Islet of Langerhans (tissue), 1 donor: ENCODE results near the gene PCDHGA2.
A peak's percentile ranks its signal among the peaks of the same experiment; 100 is the strongest.
"Not testable (repeated sequence)": the region's sequence is repeated elsewhere in the genome, so short reads cannot be mapped to it uniquely, and the experiment has no call there.

Source experiments
- FAIRE-seq: peaks from one replicate; lab custom pipeline; 2011; peaks lifted over from hg19 to GRCh38; lab: Jason Lieb, UNC

PCDHGA2 gene

DNA sequence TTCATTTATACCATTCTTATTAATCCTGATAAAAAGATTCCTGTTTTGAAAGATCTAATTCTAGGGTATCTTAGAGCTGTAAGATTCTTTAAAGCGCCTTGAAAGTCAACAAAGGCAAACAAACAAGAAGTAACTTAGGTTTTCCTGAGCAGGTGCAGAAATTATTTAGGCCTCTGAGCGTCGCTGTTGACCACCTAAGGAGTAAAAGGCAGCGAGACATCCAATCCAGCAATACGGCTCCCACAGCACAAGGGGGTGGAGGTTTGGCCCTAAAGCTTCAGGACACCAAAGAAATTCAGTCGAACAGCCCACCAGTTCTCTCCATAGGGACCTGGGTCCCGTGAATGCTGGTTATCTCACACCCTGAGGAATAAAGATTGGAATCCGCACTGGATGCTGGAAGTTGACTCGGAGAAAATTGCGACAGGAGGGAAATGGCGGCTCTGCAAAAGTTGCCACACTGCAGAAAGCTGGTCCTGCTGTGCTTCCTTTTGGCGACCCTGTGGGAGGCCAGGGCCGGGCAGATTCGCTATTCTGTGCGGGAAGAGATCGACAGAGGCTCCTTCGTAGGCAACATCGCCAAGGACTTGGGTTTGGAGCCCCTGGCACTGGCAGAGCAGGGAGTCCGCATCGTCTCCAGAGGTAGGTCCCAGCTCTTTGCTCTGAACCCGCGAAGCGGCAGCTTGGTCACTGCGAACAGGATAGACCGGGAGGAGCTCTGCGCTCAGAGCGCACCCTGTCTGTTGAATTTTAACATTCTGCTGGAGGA, at the start of gene PCDHGA2:
Gene PCDHGA2, plus strand, starts transcription at position 223 of the 769 bp plus-strand sequence.
- no peak for FAIRE-seq

DNA sequence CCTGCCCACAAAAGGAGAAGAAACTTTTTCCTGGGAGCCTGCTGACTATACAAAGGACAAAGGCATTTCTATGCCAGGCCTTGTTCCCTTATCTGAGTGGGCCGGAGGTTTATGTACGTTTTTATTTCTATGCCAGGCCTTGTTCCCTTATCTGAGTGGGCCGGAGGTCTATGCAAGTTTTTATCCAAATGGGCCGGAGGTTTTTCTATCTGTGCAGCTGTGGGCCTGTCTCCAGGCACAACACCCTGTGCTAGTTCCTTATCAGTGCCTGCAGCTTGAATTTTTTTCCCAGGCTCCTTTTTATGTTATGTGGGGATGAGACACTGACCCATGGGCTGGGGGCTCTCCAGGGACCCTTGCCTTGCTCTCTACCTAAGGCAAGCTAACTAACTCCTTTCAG, 40.2 kb upstream of the PCDHGA2 start:
- FAIRE-seq = no peak

DNA sequence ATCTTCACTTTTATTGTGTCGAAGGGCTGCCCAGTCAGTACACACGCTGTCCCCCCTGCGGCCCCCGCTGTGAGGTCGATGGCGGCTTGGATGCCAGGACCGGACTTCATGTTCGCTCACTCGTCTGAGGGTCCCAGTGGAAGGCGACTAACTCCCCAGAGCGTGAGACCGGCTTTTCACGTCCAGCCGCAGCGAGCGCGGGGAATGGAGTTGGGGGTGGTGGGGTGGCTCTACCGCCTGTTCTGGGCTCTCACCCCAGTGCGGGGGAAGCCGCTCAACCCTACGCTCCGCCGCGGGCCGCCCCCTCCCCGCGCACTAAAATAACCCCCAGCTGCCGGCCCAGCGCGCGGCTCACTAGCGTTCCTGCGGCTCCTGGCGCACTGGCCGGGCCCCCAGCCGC, 34.8 kb upstream of the PCDHGA2 start, which contains the start of gene SLC25A2:
Gene SLC25A2, minus strand, starts transcription at position 294 of the 400 bp plus-strand sequence. Its CDS starts 184 bp downstream, at position 110.
- no peak for FAIRE-seq

DNA sequence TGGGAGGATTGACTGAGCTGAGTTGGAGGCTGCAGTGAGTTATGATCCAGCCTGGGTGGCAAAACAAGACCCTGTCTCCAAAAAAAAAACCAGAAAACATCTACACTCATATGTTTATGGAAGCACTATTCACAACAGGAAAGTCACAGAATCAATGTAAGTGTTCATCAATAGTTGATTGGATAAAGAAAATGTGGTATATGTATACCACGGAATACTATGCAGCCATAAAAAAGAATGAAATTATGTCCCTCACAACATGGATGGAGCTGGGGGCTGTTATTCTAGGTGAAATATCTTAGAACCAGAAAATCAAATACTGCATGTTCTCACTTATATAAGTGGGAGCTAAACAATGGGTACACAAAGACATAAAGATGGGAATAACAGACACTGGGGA, 31.9 kb upstream of the PCDHGA2 start:
- no peak for FAIRE-seq

DNA sequence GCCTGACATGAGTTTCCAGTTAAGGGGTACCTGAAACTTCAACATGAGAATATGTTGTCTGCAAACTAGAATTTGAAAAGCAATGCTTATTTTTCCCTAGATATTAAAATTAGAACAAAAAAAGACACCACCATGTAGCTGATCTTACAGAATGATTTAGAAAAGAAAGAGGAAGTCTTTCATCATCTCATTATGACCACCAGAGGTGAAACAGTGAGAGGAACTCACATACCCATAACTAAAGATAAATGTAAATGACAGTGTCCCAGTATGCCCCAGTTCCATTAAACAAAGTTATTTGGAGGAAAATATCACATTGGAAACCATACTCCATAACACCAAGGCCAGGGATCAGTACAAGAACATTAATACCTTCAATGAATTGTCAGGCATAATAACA, 24.8 kb upstream of the PCDHGA2 start:
- FAIRE-seq = no peak

DNA sequence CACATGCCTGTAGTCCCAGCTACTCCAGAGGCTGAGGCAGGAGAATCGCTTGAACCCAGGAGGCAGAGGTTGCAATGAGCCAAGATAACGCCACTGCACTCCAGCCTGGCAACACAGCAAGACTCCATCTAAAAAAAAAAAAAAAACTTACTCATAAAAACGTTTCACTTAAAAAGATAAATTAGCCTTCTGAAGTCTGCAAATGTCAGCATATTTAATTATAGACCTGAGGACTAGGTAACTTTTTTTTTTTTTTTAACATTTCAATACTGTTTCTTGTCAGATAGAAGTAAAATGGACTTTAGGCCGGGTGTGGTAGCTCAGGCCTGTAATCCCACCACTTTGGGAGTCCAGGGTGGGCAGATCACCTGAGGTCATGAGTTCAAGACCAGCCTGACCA, 21.6 kb upstream of the PCDHGA2 start:
- not testable (repeated sequence) for FAIRE-seq

DNA sequence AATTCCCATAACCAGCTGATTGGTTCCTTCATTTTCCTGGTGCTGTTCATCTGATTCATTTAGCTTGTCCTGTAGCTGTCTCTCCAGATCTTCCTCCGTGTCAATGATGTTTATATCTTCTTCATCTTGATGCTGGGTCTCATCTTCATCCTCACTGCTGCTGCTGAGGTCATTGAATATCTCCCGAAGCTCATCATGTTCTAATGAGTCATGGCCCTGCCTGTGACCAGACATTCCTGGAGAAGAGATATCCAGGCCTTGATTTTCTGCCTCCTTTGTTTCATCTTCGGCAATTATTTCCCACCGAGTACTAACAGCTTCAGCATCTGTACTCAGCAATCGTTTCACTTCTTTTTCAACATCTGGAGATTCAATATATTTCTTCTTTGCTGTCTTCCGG, 19.4 kb upstream of the PCDHGA2 start:
- no peak for FAIRE-seq

DNA sequence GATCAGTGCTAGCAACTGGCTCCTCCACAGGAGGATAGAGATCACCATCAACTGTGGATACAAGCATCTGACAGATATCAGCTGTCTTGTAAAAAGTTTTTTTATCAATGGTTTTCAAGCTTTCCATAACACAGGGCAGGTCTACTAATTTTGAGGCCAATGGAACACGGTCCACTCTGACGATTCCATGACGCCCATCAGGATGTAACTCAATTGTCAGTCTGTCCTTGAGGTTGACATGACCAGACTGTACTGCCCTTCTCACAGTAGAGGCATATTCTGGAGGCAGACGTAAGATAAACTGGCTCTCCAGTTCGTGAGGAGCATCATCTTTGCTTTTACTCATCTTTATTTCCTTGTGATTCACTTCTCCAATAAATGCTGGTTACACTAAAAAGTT, 18.9 kb upstream of the PCDHGA2 start:
- no peak for FAIRE-seq

DNA sequence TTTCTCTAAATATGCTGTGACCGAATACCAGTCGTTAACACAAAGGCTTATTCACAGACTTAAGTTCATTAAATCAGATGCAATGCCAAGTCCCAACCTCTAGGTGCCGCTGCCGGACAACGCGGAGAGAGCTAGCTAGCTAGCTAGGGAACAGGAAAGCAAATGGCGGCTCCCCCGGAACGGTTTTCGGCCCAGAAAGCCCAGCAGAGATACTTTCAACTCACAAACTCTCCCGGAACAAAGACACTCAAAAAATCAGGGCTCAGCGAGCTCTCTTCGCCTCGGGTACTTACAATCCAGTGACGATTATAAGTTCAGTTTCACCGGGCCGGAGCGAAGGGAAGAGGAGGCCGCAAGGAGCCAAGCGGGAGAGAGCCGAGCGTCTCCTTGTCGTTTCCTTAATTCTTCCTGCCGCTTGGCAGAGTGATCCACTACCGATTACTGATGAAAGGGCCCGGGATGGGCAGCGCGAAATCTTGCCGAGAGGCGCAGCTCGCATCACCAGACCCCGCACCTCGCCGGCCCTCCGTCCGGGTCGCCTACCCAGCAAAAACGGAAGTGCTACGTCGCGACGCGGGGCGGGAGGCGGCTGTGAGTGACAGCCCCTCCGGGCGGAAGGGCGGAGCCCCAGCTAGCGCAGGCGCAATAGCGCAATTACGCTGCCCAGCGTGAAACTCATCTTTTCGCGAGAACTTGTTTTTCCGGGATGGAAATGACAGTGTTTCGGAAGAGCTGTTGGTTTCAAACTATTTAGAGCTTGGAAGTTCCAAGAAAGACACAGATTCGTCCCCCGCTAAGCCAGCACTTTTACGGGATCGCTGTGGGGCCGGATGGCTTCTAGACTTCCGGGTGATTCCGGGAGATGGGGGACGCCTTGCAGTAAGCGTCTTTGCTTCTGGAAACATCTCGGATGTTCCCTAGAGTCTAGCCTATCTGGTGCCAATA, 18.1 kb upstream of the PCDHGA2 start, which contains the start of gene TAF7:
Gene TAF7, minus strand, starts transcription at position 560 of the 945 bp plus-strand sequence. CDS start 740 bp downstream, outside the sequence.
- peak; percentile 79 for FAIRE-seq

DNA sequence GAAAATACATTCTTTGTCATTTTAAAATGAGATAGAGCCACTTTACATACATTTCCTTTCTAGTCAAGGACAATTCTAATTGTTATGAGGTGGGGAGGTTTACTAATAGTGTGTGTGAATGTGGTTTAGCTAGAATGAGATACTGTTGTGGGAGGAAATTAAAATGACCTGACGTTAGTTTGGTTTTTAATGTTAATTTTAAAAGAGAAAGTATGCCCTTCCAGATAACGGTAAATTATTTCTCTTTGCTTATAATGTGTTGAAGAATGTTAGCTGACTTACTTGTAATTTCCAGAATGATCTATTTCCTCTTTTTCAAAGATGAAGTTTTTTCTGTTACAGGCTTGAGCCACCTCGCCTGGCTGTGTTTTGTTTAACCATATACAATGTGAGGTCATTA, 16.3 kb upstream of the PCDHGA2 start:
- FAIRE-seq = no peak

DNA sequence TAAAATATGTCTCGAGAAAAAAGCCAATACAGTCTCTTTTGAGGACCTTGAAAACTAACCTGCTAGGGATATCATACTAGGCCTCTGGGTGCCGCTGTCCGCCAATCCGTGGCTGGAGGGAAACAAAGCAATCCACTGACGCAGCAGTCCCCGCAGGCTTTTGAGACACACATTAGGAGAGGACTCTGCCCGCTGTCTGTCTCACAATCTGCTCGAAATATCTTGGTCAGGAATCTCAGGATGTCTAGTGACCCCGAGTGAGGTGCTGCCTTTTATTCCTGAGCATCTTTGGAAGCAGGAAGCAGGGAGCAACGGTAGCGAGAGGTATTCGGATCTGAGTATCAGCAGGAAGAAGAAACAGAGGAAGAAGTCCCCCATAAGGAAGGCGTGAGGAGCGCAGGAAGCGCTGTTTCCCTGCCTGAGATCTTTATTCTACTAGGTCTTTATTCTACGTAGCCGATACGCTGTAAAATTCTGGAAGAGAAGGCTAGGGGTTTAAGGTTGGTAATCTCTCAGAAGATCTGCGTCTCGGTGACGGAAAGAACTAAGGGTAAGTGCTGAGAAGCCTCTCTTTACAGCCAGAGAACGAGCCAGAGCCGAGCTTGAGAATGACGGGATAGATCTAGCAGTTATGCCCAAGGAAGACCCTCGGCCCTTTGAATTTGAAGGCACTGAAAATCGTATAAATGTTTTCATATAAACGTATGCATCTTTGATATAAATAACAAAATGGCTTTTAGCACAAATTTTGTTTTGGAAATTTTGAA, 12.3 kb upstream of the PCDHGA2 start:
- no peak for FAIRE-seq

DNA sequence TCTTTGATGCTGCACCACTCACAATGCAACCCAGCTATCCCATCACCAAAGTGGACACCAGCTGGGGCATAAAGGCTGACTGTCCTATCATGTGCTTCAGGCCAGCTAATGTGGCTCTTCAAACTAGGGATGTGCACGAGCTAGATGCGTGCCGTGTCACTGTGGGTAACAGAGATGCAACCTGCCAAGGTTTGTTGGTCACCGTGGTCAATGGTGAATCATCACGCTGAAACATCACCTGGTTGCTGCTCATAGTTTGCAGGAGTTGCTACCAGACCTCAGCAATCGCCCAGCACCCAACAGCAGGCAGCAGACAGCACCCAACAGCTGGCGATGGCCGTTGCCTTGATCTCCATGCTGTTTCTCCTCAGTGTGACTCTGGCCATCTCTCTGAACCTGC, 10.3 kb upstream of the PCDHGA2 start:
- FAIRE-seq = no peak

DNA sequence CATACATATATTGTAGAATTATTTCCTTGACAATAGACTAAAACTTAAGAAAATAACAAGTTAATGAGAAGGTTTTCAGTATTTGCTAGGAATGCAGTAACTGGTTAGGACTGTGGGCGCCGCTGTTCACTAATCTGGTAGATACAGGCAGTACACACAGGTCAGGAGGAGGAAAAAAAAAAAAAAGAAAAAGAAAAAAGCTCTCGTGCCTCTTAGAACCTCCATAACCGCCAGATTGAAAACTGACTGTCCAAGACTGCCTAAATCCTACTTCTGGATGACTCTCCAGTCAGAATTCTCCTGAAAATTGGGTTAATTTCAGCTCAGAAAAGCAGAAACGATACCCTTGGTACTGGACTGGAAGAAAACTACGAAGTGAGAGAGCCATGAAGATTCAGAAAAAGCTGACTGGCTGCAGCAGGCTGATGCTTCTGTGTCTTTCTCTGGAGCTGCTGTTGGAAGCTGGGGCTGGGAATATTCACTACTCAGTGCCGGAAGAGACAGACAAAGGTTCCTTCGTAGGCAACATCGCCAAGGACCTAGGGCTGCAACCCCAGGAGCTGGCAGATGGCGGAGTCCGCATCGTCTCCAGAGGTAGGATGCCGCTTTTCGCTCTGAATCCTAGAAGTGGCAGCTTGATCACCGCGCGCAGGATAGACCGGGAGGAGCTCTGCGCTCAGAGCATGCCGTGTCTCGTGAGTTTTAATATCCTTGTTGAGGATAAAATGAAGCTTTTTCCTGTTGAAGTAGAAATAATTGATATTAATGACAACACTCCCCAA, 8.1 kb upstream of the PCDHGA2 start, which contains the start of gene PCDHGA1:
Gene PCDHGA1, plus strand, starts transcription at position 216 of the 782 bp plus-strand sequence.
- FAIRE-seq = no peak

DNA sequence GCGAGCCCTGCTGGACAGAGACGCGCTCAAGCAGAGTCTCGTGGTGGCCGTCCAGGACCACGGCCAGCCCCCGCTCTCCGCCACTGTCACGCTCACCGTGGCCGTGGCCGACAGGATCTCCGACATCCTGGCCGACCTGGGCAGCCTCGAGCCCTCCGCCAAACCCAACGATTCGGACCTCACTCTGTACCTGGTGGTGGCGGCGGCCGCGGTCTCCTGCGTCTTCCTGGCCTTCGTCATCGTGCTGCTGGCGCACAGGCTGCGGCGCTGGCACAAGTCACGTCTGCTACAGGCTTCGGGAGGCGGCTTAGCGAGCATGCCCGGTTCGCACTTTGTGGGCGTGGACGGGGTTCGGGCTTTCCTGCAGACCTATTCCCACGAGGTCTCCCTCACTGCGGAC, 6.0 kb upstream of the PCDHGA2 start:
- not testable (repeated sequence) for FAIRE-seq

DNA sequence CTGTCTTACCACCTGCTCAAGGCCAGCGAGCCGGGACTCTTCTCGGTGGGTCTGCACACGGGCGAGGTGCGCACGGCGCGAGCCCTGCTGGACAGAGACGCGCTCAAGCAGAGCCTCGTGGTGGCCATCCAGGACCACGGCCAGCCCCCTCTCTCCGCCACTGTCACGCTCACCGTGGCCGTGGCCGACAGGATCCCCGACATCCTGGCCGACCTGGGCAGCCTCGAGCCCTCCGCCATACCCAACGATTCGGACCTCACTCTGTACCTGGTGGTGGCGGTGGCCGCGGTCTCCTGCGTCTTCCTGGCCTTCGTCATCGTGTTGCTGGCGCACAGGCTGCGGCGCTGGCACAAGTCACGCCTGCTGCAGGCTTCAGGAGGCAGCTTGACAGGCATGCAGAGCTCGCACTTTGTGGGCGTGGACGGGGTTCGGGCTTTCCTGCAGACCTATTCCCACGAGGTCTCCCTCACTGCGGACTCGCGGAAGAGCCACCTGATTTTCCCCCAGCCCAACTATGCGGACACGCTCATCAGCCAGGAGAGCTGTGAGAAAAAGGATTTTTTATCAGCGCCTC, 2.3 kb downstream of the PCDHGA2 start:
- not testable (repeated sequence) for FAIRE-seq

DNA sequence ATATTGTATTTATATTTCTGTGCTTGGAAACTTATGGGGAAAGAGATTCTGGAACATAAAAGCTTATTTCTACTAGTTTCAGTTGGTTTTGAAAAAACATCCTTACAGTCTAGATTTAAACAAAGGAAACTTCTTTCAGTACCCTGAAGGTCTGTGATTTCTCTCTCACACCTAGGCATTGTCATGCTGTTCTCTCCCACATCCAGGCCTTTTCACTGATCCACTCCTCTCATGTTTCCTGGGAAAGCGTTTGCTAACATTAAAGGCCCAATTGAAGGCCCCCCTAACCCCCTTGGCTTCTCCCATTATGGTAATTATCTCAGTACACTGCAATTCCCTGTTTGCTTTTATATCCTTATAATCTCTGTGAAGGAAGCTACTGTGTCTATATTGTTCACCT, 4.2 kb downstream of the PCDHGA2 start:
- no peak for FAIRE-seq

DNA sequence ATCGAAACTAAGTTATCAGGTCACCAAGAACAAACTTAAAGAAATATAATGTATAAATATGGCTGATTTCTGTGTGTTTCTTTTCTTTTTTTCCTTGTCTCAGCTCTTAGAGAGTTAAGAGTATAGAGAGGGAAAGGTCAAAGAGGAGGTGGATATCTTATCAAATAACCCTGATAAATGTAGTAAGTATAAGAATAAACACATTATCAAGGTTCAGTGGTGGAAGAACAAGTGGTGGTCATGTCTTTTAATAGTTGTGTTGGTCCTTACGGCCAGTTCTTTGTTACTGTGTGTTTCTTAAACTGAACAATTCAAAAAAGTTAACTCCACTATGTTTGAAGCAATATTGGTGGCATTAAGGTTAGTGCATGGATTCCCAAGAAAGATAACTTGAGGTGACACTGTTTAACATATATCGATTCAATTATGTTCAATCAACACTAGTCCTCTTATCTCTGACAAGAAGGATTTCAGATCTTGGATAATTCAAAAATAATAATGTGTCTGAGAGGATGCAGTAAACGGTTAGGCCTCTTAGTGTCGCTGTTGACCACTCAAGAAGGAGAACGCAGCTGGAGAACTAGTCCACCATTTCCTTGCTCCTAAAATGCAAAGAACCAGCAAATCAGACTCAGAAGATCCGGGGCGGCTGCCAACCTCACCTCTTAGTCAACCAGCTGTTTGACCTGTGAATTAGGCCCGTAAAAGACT, 4.8 kb downstream of the PCDHGA2 start, which contains the start of gene PCDHGA3:
Gene PCDHGA3, plus strand, starts transcription at position 588 of the 711 bp plus-strand sequence. CDS start 205 bp downstream, outside the sequence.
- FAIRE-seq = no peak

DNA sequence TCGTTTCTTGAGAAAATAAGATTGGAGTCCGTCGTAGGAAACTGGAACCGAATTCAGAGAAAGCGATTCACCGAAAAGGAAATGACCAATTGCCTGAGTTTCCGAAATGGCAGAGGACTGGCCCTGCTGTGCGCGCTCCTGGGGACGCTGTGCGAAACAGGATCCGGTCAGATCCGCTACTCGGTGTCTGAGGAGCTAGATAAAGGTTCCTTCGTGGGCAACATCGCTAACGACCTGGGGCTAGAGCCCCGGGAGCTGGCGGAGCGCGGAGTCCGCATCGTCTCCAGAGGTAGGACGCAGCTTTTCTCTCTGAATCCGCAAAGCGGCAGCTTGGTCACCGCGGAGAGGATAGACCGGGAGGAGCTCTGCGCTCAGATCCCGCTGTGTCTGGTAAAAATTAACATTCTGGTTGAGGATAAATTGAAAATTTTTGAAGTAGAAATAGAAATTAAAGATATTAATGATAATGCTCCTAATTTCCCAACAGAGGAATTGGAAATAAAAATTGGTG, 5.4 kb downstream of the PCDHGA2 start:
- no peak for FAIRE-seq

DNA sequence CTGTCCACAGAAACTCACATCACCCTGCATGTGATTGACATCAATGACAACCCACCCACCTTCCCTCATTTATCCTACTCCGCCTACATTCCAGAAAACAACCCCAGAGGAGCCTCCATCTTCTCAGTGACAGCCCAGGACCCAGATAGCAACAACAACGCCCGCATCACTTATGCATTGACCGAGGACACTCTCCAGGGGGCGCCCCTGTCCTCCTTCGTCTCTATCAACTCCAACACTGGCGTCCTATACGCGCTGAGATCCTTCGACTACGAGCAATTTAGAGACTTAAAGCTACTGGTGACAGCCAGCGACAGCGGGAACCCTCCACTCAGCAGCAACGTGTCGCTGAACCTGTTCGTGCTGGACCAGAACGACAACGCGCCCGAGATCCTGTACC, 6.8 kb downstream of the PCDHGA2 start:
- FAIRE-seq = no peak

DNA sequence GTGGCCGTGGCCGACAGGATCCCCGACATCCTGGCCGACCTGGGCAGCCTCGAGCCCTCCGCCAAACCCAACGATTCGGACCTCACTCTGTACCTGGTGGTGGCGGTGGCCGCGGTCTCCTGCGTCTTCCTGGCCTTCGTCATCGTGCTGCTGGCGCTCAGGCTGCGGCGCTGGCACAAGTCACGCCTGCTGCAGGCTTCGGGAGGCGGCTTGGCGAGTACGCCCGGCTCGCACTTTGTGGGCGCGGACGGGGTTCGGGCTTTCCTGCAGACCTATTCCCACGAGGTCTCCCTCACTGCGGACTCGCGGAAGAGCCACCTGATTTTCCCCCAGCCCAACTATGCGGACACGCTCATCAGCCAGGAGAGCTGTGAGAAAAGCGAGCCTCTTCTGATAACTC, 7.5 kb downstream of the PCDHGA2 start:
- FAIRE-seq = not testable (repeated sequence)
